ENCODE measurements around the gene DENND1B.

Gene DENND1B

GRCh38 chr1:197561041-197561440, 214.2 kb downstream of the DENND1B start:
- no peak for TF ChIP-seq CTCF (IDR thresholded peaks at IDR 0.05; ENCODE audit: extremely low read depth, missing control alignments)
- no peak for DNase-seq (ENCODE audit: low spot score)

GRCh38 chr1:197559655-197560054, 215.6 kb downstream of the DENND1B start:
- no peak for TF ChIP-seq CTCF (IDR thresholded peaks at IDR 0.05; ENCODE audit: extremely low read depth, missing control alignments)
- DNase-seq (ENCODE audit: low spot score): no peak

- no peak for DNase-seq (ENCODE audit: low spot score)
- no peak for TF ChIP-seq CTCF (IDR thresholded peaks at IDR 0.05; ENCODE audit: extremely low read depth, missing control alignments)
These were observed 216.0 kb downstream of the DENND1B start for GRCh38 chr1:197559244-197559643.

GRCh38 chr1:197557302-197557701, 218.0 kb downstream of the DENND1B start:
- TF ChIP-seq CTCF (IDR thresholded peaks at IDR 0.05; ENCODE audit: extremely low read depth, missing control alignments): no peak
- DNase-seq (ENCODE audit: low spot score): no peak

- no peak for DNase-seq (ENCODE audit: low spot score)
- TF ChIP-seq CTCF (IDR thresholded peaks at IDR 0.05; ENCODE audit: extremely low read depth, missing control alignments): no peak
These were observed 222.0 kb downstream of the DENND1B start for GRCh38 chr1:197553281-197553680.

- no peak for DNase-seq (ENCODE audit: low spot score)
- TF ChIP-seq CTCF (IDR thresholded peaks at IDR 0.05; ENCODE audit: extremely low read depth, missing control alignments): no peak
These were observed 228.3 kb downstream of the DENND1B start for GRCh38 chr1:197546989-197547388.

GRCh38 chr1:197544553-197544952, 230.7 kb downstream of the DENND1B start:
- TF ChIP-seq CTCF (IDR thresholded peaks at IDR 0.05; ENCODE audit: extremely low read depth, missing control alignments): no peak
- DNase-seq (ENCODE audit: low spot score): no peak
